Caki2 (cell line): ENCODE data around the gene PPIE. TPM values are rescaled to one million over a fixed set of nuclear protein-coding genes. Genes with fewer than 3 reads are reported as not detected.
"Not testable (repeated sequence)": the region's sequence is repeated elsewhere in the genome, so short reads cannot be mapped to it uniquely, and the experiment has no call there.

Experiments
- DNase-seq: peaks from one replicate; pipeline ENCODE4 v3.0.0-alpha.2; 2015; ENCODE audit warnings: low read depth
- in situ Hi-C: cut with HindIII; loops from 2 replicates; pipeline ENCODE4 v1.10.0; 2016; ENCODE audit warnings: low sequenced_read_pairs, low pct_unique_long_range_greater_than_20kb, mixed read lengths
- total RNA-seq: library from RNA; depleted of rRNA; stranded (reverse); fragments of >200 nt; shearing (Covaris generic); gene quantifications from 2 replicates; pipeline ENCODE4 v1.2.3, GENCODE V29; 2014; ENCODE audit warnings: low replicate concordance

Gene PPIE
- total RNA-seq, 1 experiment from 2014 or later = 50.3 TPM

- in situ Hi-C loops, DNase-seq: not testable (repeated sequence)
These were observed 31.7 kb downstream of the PPIE start for GRCh38 chr1:39770100-39771021.

GRCh38 chr1:39771022-39771532, 32.4 kb downstream of the PPIE start, which contains the start of gene OXCT2:
OXCT2 (minus strand) TSS chr1:39771348; CDS start chr1:39771255, 93 bp downstream.
- DNase-seq, in situ Hi-C loops: not testable (repeated sequence)

DNA sequence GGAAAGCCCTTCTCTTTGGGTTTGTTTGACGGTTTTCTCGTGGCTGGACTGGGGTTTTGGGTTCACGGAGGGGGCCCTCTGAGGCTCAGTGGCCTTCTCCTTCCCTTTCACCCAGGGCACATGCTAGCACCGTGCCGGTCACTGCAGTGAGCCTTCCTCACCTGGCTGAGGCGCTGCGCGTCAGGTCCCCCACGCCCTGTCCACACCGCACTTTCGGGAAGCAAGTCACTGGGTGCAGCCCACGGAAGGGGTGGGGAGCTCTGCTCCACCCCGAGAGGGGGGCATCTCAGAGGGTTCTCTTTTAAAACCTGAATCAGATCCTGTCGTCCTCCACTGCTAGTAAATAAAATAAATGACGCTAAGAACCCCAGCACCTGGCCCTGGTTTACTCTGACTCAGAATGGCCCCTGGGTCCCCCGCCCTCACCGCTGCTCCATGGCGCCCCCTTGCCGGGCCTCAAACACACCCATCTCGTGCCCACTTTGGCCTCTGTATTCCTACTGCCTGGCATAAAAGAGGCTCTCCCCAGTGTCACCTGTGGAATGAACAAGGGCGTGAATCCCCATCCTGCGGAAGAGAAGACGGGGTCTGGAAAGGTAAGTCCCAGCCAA, 34.8 kb downstream of the PPIE start:
- in situ Hi-C loops = not testable (repeated sequence)

GRCh38 chr1:39775141-39775540, 36.5 kb downstream of the PPIE start:
- in situ Hi-C loops, DNase-seq: not testable (repeated sequence)

More for the DNA sequence above, 34.8 kb downstream of the PPIE start:
- DNase-seq = not testable (repeated sequence)

- in situ Hi-C loops, DNase-seq: not testable (repeated sequence)
These were observed 37.2 kb downstream of the PPIE start for GRCh38 chr1:39775676-39776399.

GRCh38 chr1:39776400-39776713, 37.7 kb downstream of the PPIE start:
- in situ Hi-C loops = no loop called here
- DNase-seq = no peak

- no peak for DNase-seq
- in situ Hi-C loops = no loop called here
These were observed 38.2 kb downstream of the PPIE start for GRCh38 chr1:39776886-39777285.

- DNase-seq = no peak
- in situ Hi-C loops = no loop called here
These were observed 38.6 kb downstream of the PPIE start for GRCh38 chr1:39777306-39777705.

GRCh38 chr1:39777896-39778295, 39.2 kb downstream of the PPIE start:
- not testable (repeated sequence) for DNase-seq

DNA sequence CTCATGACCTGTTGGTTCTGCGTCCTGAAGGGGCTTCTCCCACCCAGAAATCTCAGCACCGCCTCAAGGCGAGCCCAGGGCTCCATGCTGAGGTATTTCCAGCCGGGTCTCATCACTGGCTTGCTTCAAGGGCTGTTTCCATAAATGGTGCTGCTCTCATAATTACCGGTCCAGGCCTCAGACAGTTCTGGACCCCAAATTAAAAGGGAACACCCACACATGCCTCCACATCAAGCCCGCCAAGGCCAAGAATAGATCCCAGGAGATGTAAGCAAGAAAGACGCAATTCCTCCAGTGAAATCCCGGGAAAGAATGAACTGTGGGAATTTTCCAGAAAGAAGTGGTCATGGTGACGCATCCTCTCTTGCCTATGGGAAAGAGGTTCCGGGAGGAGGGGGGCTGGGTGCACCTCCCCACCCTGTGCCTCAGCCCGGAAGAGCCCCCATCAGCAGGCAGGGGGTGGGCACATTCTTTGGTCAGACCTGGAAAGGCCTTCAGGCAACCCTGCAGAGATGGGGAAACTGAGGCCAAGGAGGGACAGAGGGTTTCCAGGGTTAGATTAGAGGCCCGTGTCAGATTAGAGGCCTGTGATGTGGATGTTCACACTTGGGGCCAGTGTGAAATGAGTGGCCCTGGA, 39.9 kb downstream of the PPIE start:
- DNase-seq, in situ Hi-C loops: not testable (repeated sequence)

More at GRCh38 chr1:39777896-39778295, 39.2 kb downstream of the PPIE start:
- in situ Hi-C loops = not testable (repeated sequence)

- in situ Hi-C loops = no loop called here
- DNase-seq = no peak
These were observed 40.5 kb downstream of the PPIE start for GRCh38 chr1:39779137-39779536.

DNA sequence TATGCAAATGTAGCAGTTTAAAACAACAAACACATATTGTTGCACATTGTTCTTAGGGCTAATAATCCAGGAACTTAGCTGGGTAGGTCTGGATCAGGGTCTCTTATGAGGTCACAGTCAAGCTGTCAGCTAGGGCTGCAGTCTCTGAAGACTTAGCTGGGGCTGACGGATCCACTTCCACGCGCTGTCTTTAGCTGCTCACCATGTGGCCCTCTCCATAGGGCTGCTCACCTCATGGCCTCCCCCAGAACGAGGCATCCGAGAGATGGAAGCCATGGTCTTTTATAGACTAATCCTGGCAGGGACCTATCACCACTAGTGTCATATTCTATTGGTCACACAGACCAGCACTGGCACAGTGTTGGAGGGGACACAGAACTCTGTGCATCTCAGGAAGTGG, 41.1 kb downstream of the PPIE start:
- in situ Hi-C loops = no loop called here
- DNase-seq = no peak

DNA sequence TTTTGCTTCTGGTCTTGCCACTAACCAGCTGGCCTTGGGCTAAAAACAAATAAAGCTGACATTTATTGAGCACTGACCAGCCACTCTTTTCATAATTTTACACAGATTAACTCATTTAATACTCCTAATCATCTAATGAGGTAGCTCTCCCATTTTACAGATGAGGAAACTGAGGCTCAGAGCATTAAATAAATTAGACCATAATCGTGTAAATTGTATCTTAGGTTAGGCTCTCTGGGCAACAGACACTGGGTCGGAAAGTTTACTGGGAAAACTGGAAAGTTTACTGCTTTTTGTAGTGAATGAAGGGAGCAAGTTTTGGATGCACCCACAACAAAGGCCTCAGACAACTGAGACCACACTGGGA, 42.6 kb downstream of the PPIE start:
- DNase-seq = no peak
- in situ Hi-C loops = no loop called here

- in situ Hi-C loops = no loop called here
- DNase-seq = no peak
These were observed 43.4 kb downstream of the PPIE start for GRCh38 chr1:39782103-39782502.

DNA sequence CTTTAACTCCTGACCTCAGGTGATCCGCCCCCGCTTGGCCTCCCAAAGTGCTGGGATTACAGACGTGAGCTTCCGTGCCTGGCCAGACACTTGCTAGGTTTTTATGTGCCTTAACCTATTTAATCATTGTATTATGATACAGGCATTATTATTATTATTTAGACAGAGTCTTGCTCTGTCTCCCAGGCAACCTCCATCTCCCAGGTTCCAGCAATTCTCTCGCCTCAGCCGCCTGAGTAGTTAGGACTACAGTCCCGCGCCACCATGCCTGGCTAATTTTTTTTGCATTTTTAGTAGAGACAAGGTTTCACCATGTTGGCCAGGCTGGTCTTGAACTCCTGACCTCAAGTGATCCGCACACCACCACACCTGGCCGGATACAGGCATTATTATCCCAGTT, 44.0 kb downstream of the PPIE start:
- in situ Hi-C loops = not testable (repeated sequence)

DNA sequence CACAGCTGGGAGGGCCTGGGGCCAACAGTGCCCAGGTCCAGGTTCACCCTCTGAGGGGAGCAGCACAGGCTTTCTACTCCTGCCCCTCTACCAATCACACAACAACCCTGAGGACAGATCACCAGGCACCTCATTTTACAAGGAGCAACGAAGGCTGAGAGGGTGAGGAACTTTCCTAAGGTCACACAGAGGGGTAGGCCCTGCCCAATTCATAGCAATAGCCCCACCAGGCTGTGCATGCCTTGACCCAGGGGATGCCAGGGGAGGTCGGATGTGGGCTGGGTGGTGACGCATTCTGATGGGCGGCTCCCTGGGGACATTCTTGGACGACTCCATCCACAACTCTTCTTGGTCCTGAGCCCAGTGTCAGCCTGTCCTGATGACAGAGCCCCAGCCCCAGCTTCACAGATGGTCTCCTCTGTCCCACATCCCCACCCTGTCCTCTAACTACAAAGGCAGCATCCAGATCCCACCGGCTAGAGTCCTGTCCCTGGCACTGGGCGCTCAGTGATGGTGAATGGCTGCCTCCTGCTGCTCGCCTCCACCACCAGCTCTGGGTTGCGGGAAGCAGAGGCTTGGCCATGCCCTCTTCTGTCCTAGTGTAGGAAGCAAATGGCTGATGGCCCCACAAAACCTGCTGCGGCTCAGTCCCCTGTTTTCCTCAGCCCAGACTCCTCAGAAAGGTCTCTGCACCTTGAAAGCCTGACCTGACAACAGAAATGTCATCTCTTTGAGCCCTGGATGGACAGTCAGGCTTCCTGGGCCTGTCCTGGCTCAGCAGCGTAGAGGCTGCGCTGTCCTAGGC, 47.8 kb downstream of the PPIE start:
- in situ Hi-C loops, DNase-seq: not testable (repeated sequence)

More for the DNA sequence above, 44.0 kb downstream of the PPIE start:
- DNase-seq = not testable (repeated sequence)

DNA sequence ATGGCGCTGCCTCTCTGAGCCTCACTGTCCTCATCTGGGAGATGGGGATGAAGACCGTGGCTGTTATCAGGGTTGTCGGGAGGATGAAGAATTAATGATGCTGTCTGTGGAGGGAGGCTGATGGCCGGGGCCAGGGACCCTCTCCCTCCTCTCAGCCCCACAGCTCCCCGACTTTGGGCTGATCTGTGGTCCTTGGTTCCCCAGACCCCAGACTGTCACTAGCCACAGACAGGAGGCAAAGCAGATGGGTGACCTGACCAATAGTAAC, 48.4 kb downstream of the PPIE start:
- DNase-seq, in situ Hi-C loops: not testable (repeated sequence)

DNA sequence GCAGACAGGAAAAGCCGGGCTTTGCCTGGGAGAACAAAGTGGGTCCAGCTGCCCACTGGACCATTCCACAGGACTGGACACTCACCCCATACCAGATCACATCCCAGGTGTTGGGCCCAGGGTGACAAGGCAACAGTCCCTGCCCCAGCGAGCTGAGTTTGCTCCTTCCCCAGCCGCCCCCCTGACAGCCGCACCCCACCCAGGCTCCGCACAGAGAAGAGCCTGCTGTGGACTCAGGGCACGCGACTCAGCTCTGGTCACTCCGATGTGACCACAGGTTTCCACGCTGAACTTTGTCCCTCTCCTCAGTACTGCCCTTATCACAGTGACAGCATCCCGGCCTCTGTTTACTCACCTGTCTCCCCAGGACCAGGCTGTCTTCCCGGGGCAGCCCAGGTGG, 48.8 kb downstream of the PPIE start:
- in situ Hi-C loops = no loop called here
- DNase-seq = no peak
